Fibroblast of lung (primary cell): ENCODE measurements around the gene BLID.

Source experiments
- EZH2 ChIP-seq: IDR thresholded peaks from 2 replicates; pipeline ENCODE4 v1.5.1; 2012; ENCODE audit warnings: low read length, control low read depth, mild to moderate bottlenecking; ENCODE audit errors: missing control alignments
- TF ChIP-seq, protein P1 (sequence below), 2 donors: IDR thresholded peaks in 1 of 2; conservative IDR thresholded peaks in 1 of 2; 1 replicate in 1 of 2; 2 replicates in 1 of 2; pipeline ENCODE4 v1.5.1; 2011 to 2012; ENCODE audit warnings: low read length in 2 of 2, control low read depth in 1 of 2, inconsistent platforms in 1 of 2, low read depth in 1 of 2, mild to moderate bottlenecking in 1 of 2

DNA sequence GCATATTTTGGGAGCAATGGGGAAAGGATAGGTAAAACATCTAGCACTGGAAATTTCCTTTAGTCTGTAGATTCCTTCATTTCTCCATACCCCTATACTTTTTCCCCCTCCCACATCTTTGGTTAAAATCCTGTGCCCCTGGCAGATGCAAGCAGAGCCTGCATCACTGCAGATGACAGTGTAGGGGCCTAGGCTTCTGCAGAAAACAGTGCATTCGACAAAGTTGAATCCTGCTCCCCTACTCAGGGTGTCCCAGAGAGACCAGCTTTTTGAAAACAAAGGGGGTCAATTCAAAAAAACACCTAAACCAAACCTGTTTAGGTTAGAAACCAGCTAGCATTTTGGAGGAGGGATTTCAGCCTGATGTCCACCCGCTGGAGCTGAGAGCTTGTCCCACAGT, 43.8 kb upstream of the BLID start:
- TF ChIP-seq, protein P1, sequence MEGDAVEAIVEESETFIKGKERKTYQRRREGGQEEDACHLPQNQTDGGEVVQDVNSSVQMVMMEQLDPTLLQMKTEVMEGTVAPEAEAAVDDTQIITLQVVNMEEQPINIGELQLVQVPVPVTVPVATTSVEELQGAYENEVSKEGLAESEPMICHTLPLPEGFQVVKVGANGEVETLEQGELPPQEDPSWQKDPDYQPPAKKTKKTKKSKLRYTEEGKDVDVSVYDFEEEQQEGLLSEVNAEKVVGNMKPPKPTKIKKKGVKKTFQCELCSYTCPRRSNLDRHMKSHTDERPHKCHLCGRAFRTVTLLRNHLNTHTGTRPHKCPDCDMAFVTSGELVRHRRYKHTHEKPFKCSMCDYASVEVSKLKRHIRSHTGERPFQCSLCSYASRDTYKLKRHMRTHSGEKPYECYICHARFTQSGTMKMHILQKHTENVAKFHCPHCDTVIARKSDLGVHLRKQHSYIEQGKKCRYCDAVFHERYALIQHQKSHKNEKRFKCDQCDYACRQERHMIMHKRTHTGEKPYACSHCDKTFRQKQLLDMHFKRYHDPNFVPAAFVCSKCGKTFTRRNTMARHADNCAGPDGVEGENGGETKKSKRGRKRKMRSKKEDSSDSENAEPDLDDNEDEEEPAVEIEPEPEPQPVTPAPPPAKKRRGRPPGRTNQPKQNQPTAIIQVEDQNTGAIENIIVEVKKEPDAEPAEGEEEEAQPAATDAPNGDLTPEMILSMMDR (conservative IDR thresholded peaks at IDR 0.05 in 1 of 2, IDR thresholded peaks at IDR 0.05 in 1 of 2; ENCODE audit: low read depth in 1 of 2, low read length in 2 of 2) = no peak
- no peak for TF ChIP-seq EZH2
